Effector CD4-positive, alpha-beta T cell (primary cell): ENCODE measurements around the gene LAMP2.

Experiments used
- DNase-seq: peaks from one replicate; pipeline ENCODE4 v3.0.0-alpha.2; 2020

The LAMP2 gene

DNA sequence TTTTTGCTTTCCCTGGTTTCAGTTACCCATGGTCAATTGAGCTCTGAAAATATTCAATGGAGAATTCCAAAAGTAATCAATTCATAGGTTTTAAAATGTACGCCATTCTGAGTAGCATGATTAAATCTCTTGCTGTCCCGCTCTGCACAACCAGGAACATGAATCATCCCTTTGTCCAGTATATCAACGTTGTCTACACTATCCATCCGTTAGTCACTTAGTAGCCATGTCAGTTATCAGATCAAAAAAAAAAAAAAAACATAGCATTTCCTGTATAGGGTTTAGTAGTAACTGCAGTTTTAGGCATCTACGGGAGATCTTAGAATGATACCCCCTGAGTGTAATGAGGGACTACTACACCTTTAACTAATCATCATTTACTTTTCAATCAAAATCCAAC lies 15.1 kb downstream of the LAMP2 start:
- DNase-seq = no peak

DNA sequence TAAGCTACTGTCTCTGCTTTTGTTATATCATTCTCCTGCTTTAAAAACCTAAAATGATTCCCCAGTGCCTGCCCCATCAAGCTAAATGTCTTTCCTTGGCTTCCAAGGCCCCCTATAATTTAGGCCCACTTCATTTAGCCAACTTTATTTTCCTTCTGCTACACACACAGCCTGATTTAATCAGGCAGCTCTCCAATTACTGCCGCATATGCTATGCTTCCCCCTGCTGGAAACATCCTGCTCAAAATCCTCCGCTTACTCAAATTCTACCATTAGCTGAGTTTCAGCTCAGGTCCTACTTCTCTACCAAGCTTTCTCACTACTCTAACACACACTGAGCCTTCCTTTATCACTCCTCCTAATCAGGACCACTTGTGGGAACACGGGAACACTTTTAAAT lies 17.0 kb downstream of the LAMP2 start:
- no peak for DNase-seq

GRCh38 chrX:120450163-120450562 lies 18.9 kb downstream of the LAMP2 start:
- no peak for DNase-seq

DNA sequence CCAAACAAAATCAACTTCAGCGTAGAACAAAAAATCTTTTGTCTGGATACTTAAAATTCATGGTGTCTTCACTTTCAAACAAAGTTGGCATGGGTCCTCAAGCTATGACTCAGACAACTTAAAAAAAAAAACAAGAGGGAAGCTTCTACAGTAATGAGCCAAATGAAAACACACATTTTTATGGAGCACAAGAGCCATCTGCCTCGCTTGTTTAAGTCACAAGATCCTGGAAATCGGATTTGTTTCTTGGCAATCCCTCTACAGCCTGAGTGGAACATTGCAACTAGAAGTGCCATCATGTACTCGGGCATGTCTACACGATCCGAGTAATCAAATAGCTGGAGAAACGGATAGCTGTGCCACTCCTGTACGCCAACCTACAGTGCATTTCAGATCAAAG lies 22.6 kb downstream of the LAMP2 start:
- DNase-seq = no peak

DNA sequence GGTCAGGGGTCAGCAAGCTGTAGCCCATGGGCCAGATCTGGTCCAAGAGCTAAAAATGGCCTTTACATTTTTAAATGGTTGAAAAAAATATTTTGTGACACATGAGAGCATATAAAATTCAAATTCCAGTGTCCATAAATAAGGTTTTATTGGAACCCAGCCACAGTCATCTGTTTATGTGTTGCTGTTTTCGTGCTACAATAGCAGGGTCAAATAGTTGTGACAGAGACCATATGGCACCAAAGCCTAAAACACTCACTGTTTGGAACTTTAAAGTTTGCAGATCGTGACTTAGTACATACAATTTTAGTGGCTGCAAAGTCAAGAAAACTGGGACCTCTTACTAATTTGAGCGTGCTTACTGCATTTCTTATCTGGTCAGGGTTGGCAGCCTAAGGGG lies 29.2 kb downstream of the LAMP2 start:
- DNase-seq = no peak

GRCh38 chrX:120429776-120430540 lies 39.1 kb downstream of the LAMP2 start:
- DNase-seq = no peak

DNA sequence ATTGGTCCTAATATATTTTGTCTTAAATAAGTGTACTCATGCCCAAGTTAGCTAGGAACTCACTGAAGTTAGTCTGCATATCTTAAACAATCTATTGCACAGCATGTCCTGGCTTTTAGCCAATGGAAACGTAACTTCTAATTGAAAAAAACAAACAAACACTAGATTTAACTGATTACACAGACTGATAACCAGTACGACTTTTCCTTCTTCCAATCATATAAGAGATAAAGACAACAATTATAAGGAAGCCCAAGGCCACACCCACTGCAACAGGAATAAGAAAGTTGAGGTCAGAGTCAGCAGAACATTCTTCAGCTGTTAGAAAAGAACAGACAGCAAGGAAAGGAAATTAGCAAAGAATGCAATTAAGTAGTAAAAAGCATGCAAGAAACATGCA lies 40.8 kb downstream of the LAMP2 start:
- DNase-seq = no peak

DNA sequence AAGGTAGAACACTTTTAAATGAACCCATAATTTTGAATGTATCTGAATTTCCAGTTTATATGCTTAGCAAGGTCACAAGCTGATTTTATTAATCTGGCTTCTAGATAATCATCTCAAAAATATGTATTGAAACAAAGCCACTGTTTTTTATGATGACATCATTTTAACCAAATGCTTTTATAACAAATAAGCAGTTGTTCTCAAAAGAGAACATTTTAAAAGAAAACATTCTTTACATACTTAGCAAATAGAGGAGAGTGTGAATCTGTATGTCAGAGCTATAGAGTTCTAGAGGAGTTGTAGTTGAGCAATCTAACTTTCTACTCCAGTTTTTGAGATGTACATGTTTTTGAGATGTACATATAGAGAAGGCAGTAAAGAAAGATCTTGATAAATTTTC lies 42.5 kb downstream of the LAMP2 start:
- DNase-seq = no peak

DNA sequence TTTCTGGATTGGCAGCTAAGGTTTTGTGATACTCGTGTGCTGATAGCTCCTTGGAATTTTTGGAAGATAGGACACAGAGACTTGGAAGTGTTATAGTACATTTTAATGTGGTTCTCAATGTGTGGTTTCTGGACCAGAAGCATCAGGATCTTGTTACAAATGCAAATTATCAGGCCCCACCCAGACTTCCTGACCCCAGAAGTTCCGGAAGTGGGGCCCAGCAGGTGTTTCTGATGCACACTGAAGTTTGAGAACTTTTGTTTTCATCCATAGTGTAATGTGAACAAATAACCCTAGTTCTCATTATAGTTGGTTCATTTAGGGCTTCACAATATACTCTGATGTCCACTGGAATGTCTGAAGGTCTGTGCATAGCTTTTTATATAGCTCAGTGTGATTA lies 49.6 kb downstream of the LAMP2 start:
- DNase-seq = no peak

DNA sequence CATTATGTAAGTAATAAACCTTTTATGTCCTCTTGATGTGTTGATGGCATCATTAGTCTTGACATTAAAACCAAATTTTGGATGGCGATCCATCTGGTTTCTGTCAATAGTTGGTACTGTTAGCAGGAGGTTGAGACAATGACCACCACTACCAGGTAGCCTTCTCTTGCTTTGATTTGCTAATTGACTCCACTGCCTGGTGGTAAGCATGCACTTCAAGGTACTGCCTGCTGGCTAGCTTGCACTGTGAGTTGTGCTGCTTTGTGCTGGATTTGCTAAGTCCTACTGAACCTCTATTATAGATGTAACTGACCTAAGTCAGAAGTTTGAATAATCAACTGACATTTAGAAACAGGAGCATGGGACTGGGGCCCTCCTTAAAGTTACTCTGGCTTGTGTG lies 60.9 kb downstream of the LAMP2 start:
- no peak for DNase-seq

GRCh38 chrX:120406638-120407037 lies 62.5 kb downstream of the LAMP2 start:
- no peak for DNase-seq

GRCh38 chrX:120402369-120402768 lies 66.7 kb downstream of the LAMP2 start:
- DNase-seq = no peak

DNA sequence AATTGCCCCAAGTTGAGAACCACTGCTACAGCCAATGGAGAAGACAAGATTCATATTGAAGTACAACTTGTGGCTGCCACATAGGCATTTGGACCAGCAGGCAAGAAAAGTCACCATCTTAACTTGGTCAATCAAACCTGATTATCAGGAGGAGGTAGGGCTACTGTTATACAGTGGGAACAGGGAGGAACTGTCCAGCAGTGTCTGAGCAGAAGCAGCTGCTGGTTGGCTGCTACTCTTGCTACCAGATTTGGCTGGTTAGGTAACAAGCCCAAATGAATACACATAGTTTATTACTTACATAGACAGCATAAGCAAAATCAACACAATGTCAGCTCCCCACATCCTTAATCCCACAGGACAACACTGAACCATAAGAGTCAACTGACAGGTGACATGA lies 67.8 kb downstream of the LAMP2 start:
- DNase-seq = no peak

DNA sequence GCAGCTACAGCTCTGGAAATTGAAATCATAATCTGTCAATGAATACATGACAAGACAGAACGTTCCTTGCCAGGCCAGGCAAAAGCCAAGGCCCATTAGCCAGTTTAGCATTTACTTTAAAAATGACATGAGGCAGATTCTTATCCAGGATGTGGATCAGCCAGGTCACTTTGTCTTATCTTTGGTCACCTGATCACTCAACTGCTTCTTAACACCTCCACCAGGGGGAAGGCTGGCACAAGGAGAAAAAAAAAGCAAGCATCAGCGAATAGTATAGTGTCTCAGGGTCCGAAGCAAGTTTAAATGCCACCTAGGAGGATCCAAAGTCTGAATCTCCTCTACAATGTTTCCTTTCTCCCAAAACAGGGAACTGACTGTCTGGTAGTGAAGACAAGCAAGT lies 88.4 kb downstream of the LAMP2 start:
- no peak for DNase-seq

GRCh38 chrX:120379937-120380681 lies 89.0 kb downstream of the LAMP2 start:
- no peak for DNase-seq

- no peak for DNase-seq
These were observed 90.5 kb downstream of the LAMP2 start for GRCh38 chrX:120378570-120378969.
